Measurements from ENCODE around the gene PIK3R2. TPM values are rescaled to one million over a fixed set of nuclear protein-coding genes. Genes with fewer than 3 reads are reported as not detected.

The PIK3R2 gene
- total and polyA plus RNA-seq, 4 donors, result 1.5 to 37.8 (median 7.7) TPM

GRCh38 chr19:18117364-18117691 lies 35.6 kb upstream of the PIK3R2 start:
- no peak for TF ChIP-seq JUND (IDR thresholded peaks at IDR 0.05)
- no peak for TF ChIP-seq RXRA (IDR thresholded peaks at IDR 0.05)
- TF ChIP-seq HNF4A (conservative IDR thresholded peaks at IDR 0.05), result no peak
- TF ChIP-seq REST (IDR thresholded peaks at IDR 0.05), result no peak
- no peak for TF ChIP-seq RAD21 (IDR thresholded peaks at IDR 0.05)
- TF ChIP-seq MAX (IDR thresholded peaks at IDR 0.05), result no peak
- no peak for TF ChIP-seq EGR1 (IDR thresholded peaks at IDR 0.05; ENCODE audit: low read depth in 2 of 2)
- no peak for TF ChIP-seq NR2F2 (IDR thresholded peaks at IDR 0.05)
- peak overlapping the region in 1 of 2 donors; percentile 34 for H3K27ac ChIP-seq (ENCODE audit: low read depth in 1 of 2, low read length in 2 of 2)
- 39% methylated on average over 11 of the region's 11 CpGs for WGBS
- peak overlapping the region; percentile 18 to 73 (median 26) for H3K4me3 ChIP-seq (ENCODE audit: low read depth in 1 of 3, low read length in 3 of 3)
- H3K36me3 ChIP-seq (ENCODE audit: control insufficient read depth in 4 of 4, insufficient read depth in 3 of 4, low read depth in 1 of 4, low read length in 3 of 4), result peaks cover 2 to 7% (median 3%) of the 10 kb centered on the region in 4 donors
- DNase-seq (ENCODE audit: low spot score), result no peak
- H3K9me3 ChIP-seq (ENCODE audit: control insufficient read depth in 4 of 4, low read length in 3 of 4), result no peaks in the 10 kb centered on the region
- no peak overlapping the region for H3K9ac ChIP-seq (ENCODE audit: low read depth in 1 of 2, low read length in 2 of 2)
- no peaks in the 10 kb centered on the region for H3K27me3 ChIP-seq (ENCODE audit: control insufficient read depth in 4 of 4, insufficient read depth in 4 of 4, low read length in 3 of 4)
- H3K4me1 ChIP-seq (ENCODE audit: control insufficient read depth in 4 of 4, insufficient read depth in 4 of 4, low read length in 3 of 4), result peaks cover 5 to 44% (median 25%) of the 10 kb centered on the region in 4 donors

GRCh38 chr19:18117692-18118378 lies 35.1 kb upstream of the PIK3R2 start:
- H3K4me3 ChIP-seq (ENCODE audit: low read depth in 1 of 3, low read length in 3 of 3), result peak overlapping the region; percentile 18 to 73 (median 26)
- 1% methylated on average over 86 of the region's 86 CpGs for WGBS
- H3K9me3 ChIP-seq (ENCODE audit: control insufficient read depth in 4 of 4, low read length in 3 of 4), result no peaks in the 10 kb centered on the region
- TF ChIP-seq HNF4A (conservative IDR thresholded peaks at IDR 0.05) (no peak), EGR1 (IDR thresholded peaks at IDR 0.05; ENCODE audit: low read depth in 2 of 2) (no peak), RAD21 (IDR thresholded peaks at IDR 0.05) (no peak), FOXA1 (IDR thresholded peaks at IDR 0.05) (no peak), TAF1 (conservative IDR thresholded peaks at IDR 0.05) (no peak), ATF3 (IDR thresholded peaks at IDR 0.05) (no peak), CTCF (IDR thresholded peaks at IDR 0.05; ENCODE audit: low read depth, low read length, missing input control) (no peak), REST (IDR thresholded peaks at IDR 0.05) (no peak), ZBTB33 (IDR thresholded peaks at IDR 0.05) (no peak), YY1 (IDR thresholded peaks at IDR 0.05) (no peak)
- no peaks in the 10 kb centered on the region for H3K27me3 ChIP-seq (ENCODE audit: control insufficient read depth in 4 of 4, insufficient read depth in 4 of 4, low read length in 3 of 4)
- peak overlapping the region; percentile 12 to 56 for H3K27ac ChIP-seq (ENCODE audit: low read depth in 1 of 2, low read length in 2 of 2)
- DNase-seq (ENCODE audit: low spot score), result peak; percentile 98
- H3K9ac ChIP-seq (ENCODE audit: low read depth in 1 of 2, low read length in 2 of 2), result peak overlapping the region; percentile 39 to 64
- peaks cover 5 to 44% (median 25%) of the 10 kb centered on the region in 4 donors for H3K4me1 ChIP-seq (ENCODE audit: control insufficient read depth in 4 of 4, insufficient read depth in 4 of 4, low read length in 3 of 4)
- H3K36me3 ChIP-seq (ENCODE audit: control insufficient read depth in 4 of 4, insufficient read depth in 3 of 4, low read depth in 1 of 4, low read length in 3 of 4), result peaks cover 3 to 10% (median 3%) of the 10 kb centered on the region in 4 donors
